K562 treated with DMSO at 1 percent for 48 hours (cell line): ENCODE measurements around the gene MS4A7. TPM values are rescaled to one million over a fixed set of nuclear protein-coding genes. Genes with fewer than 3 reads are reported as not detected.

Experiments used
- total RNA-seq: library from RNA; unstranded; fragments of 300-600 nt; gene quantifications from 2 replicates; pipeline ENCODE4 v1.2.3, GENCODE V29; 2022; ENCODE audit warnings: low replicate concordance; ENCODE audit errors: extremely low read depth

The MS4A7 gene, protein sequence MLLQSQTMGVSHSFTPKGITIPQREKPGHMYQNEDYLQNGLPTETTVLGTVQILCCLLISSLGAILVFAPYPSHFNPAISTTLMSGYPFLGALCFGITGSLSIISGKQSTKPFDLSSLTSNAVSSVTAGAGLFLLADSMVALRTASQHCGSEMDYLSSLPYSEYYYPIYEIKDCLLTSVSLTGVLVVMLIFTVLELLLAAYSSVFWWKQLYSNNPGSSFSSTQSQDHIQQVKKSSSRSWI
- not detected in 2 replicates for total RNA-seq

DNA sequence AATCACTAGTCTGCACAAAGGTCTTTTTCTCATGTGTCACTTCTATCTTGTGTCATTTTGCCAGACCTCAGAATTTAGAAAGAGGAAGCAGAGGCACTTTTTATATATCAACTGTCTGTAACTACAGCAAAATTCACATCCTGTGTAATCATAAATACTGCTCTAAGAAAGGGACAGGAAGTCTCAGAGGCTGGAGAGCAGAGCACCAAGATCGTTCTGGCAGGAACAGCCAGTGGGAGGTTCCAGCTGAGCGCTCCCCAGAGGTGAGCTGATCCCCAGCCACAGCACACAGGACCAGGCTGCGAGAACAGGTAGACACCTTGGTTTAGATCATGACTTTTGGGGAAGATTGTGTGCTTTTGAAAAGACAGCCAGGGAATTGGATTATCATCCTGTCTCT, at the start of gene MS4A7:
Gene MS4A7, plus strand, starts transcription at position 179 of the 400 bp plus-strand sequence. CDS start 4,610 bp downstream, outside the sequence.

DNA sequence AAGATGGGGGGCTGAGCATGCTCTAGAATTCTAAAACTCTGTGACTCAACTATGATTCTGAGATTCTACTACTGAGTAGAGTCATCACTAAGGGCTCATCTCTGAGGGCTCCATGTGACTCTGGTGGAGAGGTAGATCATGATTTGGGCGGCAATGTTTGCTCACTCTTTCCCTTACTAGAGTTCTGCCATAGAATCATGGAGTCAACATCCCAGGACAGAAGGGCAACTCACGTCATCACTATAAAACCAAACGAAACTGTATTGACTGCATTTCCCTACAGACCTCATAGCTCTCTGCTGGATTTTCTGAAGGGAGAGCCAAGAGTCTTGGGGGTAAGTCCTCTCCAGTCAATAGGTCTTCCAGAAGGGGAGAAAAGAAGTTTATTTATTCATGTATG, 18.1 kb downstream of the MS4A7 start, which contains the start of gene MS4A14:
Gene MS4A14, plus strand, starts transcription at position 78 of the 400 bp plus-strand sequence. Its CDS starts 120 bp downstream, at position 198.

DNA sequence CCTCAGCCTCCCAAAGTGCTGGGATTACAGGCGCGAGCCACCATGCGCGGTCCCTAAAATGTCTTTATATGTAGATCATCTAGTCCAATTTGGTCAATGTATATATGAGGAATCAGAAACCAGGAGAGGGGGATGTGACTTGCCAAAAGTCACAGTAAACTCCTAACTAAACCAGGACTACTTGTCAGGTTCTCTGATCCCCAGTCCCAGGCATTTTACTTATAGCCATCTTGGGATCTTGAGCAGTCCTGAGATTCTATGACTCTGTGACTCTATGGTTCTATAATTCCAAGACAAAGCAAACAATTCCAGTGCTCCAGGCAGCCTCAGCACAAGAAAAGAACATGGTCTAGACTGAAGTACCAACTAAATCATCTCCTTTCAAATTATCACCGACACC, 50.9 kb downstream of the MS4A7 start, which contains the start of gene MS4A5:
Gene MS4A5, plus strand, starts transcription at position 301 of the 400 bp plus-strand sequence. CDS start 103 bp downstream, outside the sequence.

Other genes with a start within 250 kb of the MS4A7 start
- not detected in 2 replicates for gene MS4A6A, start 195.4 kb upstream of the MS4A7 start, total RNA-seq
- gene MS4A4E, start 135.4 kb upstream of the MS4A7 start, total RNA-seq = not detected in 2 replicates
- not detected in 2 replicates for gene MS4A4A, start 97.9 kb upstream of the MS4A7 start, total RNA-seq
- gene MS4A6E, start 51.3 kb upstream of the MS4A7 start, total RNA-seq = not detected in 2 replicates
- gene MS4A14, start 17.9 kb downstream of the MS4A7 start, total RNA-seq = not detected in 2 replicates
- gene MS4A5, start 51.0 kb downstream of the MS4A7 start, total RNA-seq = not detected in 2 replicates
- not detected in 2 replicates for gene MS4A1, start 77.3 kb downstream of the MS4A7 start, total RNA-seq
- not detected in 2 replicates for gene MS4A12, start 114.2 kb downstream of the MS4A7 start, total RNA-seq
- not detected in 2 replicates for gene MS4A13, start 136.9 kb downstream of the MS4A7 start, total RNA-seq